HepG2 (cell line): Measurements from ENCODE around the gene RASSF8. TPM values are rescaled to one million over a fixed set of nuclear protein-coding genes. Genes with fewer than 3 reads are reported as not detected.

Source experiments
- ATAC-seq: fragments of 200-7000 bp; cut with Tn5 transposase; 3 replicates; pipeline ENCODE4 v1.9.1; 2020; ENCODE audit warnings: mild to moderate bottlenecking, moderate library complexity
- BruUV-seq: library from RNA; stranded (reverse); fragments of 400-500 nt; replicated peaks from 2 replicates; lab custom pipeline; 2021; lab: Mats Ljungman, UMichigan
- CTCF ChIA-PET: fragments of 300-600 bp; formaldehyde crosslinking; extraction: SDS; loops from one replicate; lab custom pipeline; 2021; ENCODE audit warnings: low total read pairs, inconsistent platforms, low intra/inter-chr PET ratio; lab: Yijun Ruan, JAX
- POLR2A ChIA-PET: fragments of 350-600 bp; sonication (Branson Sonifier 250); formaldehyde crosslinking; loops from one replicate; lab custom pipeline; 2020; ENCODE audit warnings: antibody characterized with exemption, inconsistent platforms; lab: Yijun Ruan, JAX
- DNase-seq: peaks from one replicate; pipeline ENCODE4 v3.0.0-alpha.2; 2015; ENCODE audit warnings: low spot score
- FAIRE-seq: peaks from 3 replicates; lab custom pipeline; 2011; peaks lifted over from hg19 to GRCh38; lab: Jason Lieb, UNC
- H2AFZ ChIP-seq: one replicate; pipeline ENCODE4 v1.6.1; 2011; ENCODE audit warnings: low read length, inconsistent platforms
- H3K27ac ChIP-seq: fragments of 300-600 bp; 3 replicates; pipeline ENCODE4 v1.8.0; 2011; ENCODE audit warnings: mixed run types, mild to moderate bottlenecking, mixed read lengths, low read length, inconsistent platforms; ENCODE audit not compliant: insufficient read depth; ENCODE audit errors: extremely low read length
- H3K27me3 ChIP-seq, 2 experiments: fragments of 200-600 bp in 1 of 2; 2 replicates in 1 of 2; 3 replicates in 1 of 2; pipeline versions ENCODE4 v1.6.0 to v1.8.0; 2011; ENCODE audit warnings: low read length in 2 of 2, mild to moderate bottlenecking in 2 of 2, moderate library complexity in 2 of 2, inconsistent platforms in 1 of 2; ENCODE audit not compliant: insufficient read depth in 2 of 2, control insufficient read depth in 1 of 2
- H3K36me3 ChIP-seq, 2 experiments: fragments of 200-600 bp in 1 of 2; replicated peaks in 1 of 2; 2 replicates in 1 of 2; 3 replicates in 1 of 2; pipeline versions ENCODE4 v1.5.1 to v1.8.0; 2011; ENCODE audit warnings: low read length in 2 of 2, inconsistent platforms in 1 of 2; ENCODE audit not compliant: insufficient read depth in 2 of 2, control insufficient read depth in 1 of 2
- H3K4me1 ChIP-seq: 2 replicates; pipeline ENCODE4 v1.5.1; 2012; ENCODE audit warnings: low read length, inconsistent platforms; ENCODE audit not compliant: insufficient read depth
- H3K4me2 ChIP-seq: 2 replicates; pipeline ENCODE4 v1.6.0; 2011; ENCODE audit warnings: low read depth, low read length, inconsistent platforms
- H3K4me3 ChIP-seq, 3 experiments: fragments of 200-600 bp in 1 of 3; sonication (generic), shearing (Covaris generic) in 1 of 3; replicated peaks in 1 of 3; 2 replicates each; pipeline ENCODE4 v1.5.1; 2011 to 2016; ENCODE audit warnings: low read length in 3 of 3, inconsistent platforms in 2 of 3, low read depth in 2 of 3, mild to moderate bottlenecking in 2 of 3, control low read depth in 1 of 3, mixed read lengths in 1 of 3; ENCODE audit not compliant: insufficient read depth in 1 of 3
- H3K79me2 ChIP-seq: one replicate; pipeline ENCODE4 v1.6.1; 2011; ENCODE audit warnings: low read length, inconsistent platforms; ENCODE audit not compliant: insufficient read depth
- H3K9ac ChIP-seq: 2 replicates; pipeline ENCODE4 v1.6.0; 2011; ENCODE audit warnings: mild to moderate bottlenecking, low read depth, low read length, inconsistent platforms; ENCODE audit not compliant: insufficient read depth
- H3K9me3 ChIP-seq: 2 replicates; pipeline ENCODE4 v1.5.1; 2012; ENCODE audit warnings: mild to moderate bottlenecking, low read length
- H4K20me1 ChIP-seq: 2 replicates; pipeline ENCODE4 v1.6.0; 2011; ENCODE audit warnings: inconsistent platforms, mild to moderate bottlenecking, low read length, moderate library complexity; ENCODE audit not compliant: insufficient read depth
- CBX5 ChIP-seq: sonication (generic); formaldehyde crosslinking; IDR thresholded peaks from 2 replicates; pipeline ENCODE4 v1.4.0; 2020; ENCODE audit warnings: missing genetic modification reagents, borderline replicate concordance
- HNRNPUL1 ChIP-seq: fragments of 200-400 bp; formaldehyde crosslinking; IDR thresholded peaks from 2 replicates; pipeline ENCODE4 v1.6.1; 2017; ENCODE audit warnings: low read depth, mild to moderate bottlenecking, low read length, moderate library complexity
- HOXA5 ChIP-seq: sonication (generic); formaldehyde crosslinking; IDR thresholded peaks from 2 replicates; pipeline ENCODE4 v1.4.0; 2020; ENCODE audit warnings: missing genetic modification reagents
- PITX1 ChIP-seq: sonication (generic); formaldehyde crosslinking; IDR thresholded peaks from 2 replicates; pipeline ENCODE4 v1.5.1; 2020; ENCODE audit warnings: mild to moderate bottlenecking, missing genetic modification reagents
- POLR2AphosphoS5 ChIP-seq: IDR thresholded peaks from 2 replicates; pipeline ENCODE4 v1.6.1; 2012; ENCODE audit warnings: low read depth, low read length
- REPIN1 ChIP-seq: sonication (generic); formaldehyde crosslinking; IDR thresholded peaks from 2 replicates; pipeline ENCODE4 v1.8.0; 2022; ENCODE audit warnings: missing genetic modification reagents, low read depth, mild to moderate bottlenecking, borderline replicate concordance
- RORA ChIP-seq: sonication (generic); formaldehyde crosslinking; IDR thresholded peaks from 2 replicates; pipeline ENCODE4 v1.5.0; 2020; ENCODE audit warnings: mild to moderate bottlenecking, missing genetic modification reagents, moderate library complexity
- SMAD1 ChIP-seq: sonication (generic); formaldehyde crosslinking; IDR thresholded peaks from 2 replicates; pipeline ENCODE4 v1.4.0; 2020; ENCODE audit warnings: missing genetic modification reagents, low read depth, mild to moderate bottlenecking, borderline replicate concordance
- THAP11 ChIP-seq: IDR thresholded peaks from 2 replicates; pipeline ENCODE4 v1.6.1; 2016; ENCODE audit warnings: missing biosample characterization, missing genetic modification reagents
- ZNF180 ChIP-seq: sonication (generic); formaldehyde crosslinking; IDR thresholded peaks from 2 replicates; pipeline ENCODE4 v1.4.0; 2020; ENCODE audit warnings: low read depth, missing genetic modification reagents, borderline replicate concordance
- ZNF543 ChIP-seq: sonication (generic); formaldehyde crosslinking; IDR thresholded peaks from 2 replicates; pipeline ENCODE4 v1.4.0; 2020; ENCODE audit warnings: mild to moderate bottlenecking, missing genetic modification reagents
- ZNF607 ChIP-seq: sonication (generic); formaldehyde crosslinking; IDR thresholded peaks from 2 replicates; pipeline ENCODE4 v1.5.1; 2020; ENCODE audit warnings: missing genetic modification reagents, mild to moderate bottlenecking, borderline replicate concordance
- ZNF644 ChIP-seq: IDR thresholded peaks from 2 replicates; pipeline ENCODE4 v1.6.1; 2016; ENCODE audit warnings: low read depth
- ZNF670 ChIP-seq: sonication (generic); formaldehyde crosslinking; IDR thresholded peaks from 2 replicates; pipeline ENCODE4 v1.8.0; 2022; ENCODE audit warnings: mild to moderate bottlenecking, missing genetic modification reagents, borderline replicate concordance
- ZNF768 ChIP-seq: sonication (generic); formaldehyde crosslinking; IDR thresholded peaks from 2 replicates; pipeline ENCODE4 v1.4.0; 2020; ENCODE audit warnings: missing genetic modification reagents
- WGBS: methylation state at CpG from one replicate; pipeline ENCODE4 v1.1.6; 2017; ENCODE audit warnings: low lambda C conversion rate; 5-methylcytosine and 5-hydroxymethylcytosine counted together
- in situ Hi-C: cut with HindIII; loops from 2 replicates; pipeline ENCODE4 v1.10.0; 2017; ENCODE audit warnings: low pct_unique_long_range_greater_than_20kb; ENCODE audit not compliant: extremely low pct_ligation_motif_present
- intact Hi-C: fragments of 100-400 bp; cut with micrococcal nuclease; formaldehyde crosslinking; loops from one replicate; pipeline ENCODE4 v1.10.0; 2022; ENCODE audit not compliant: unreplicated experiment
- polyA plus RNA-seq, 8 experiments: library from polyadenylated mRNA; depleted of rRNA in 3 of 8; stranded (reverse) in 7 of 8; unstranded in 1 of 8; fragments of >200 nt; fragmentation: Illumina TruSeq in 4 of 8; extraction: Trizol in 4 of 8; gene quantifications; 2 replicates each; pipeline versions ENCODE4 v1.2.1 to v1.2.3, GENCODE V29; 2011 to 2016; ENCODE audit warnings: low read depth in 4 of 8, missing spikeins in 1 of 8, mixed read lengths in 1 of 8; ENCODE audit not compliant: insufficient read depth in 1 of 8
- total RNA-seq, 5 experiments: library from RNA; depleted of rRNA; stranded (reverse); fragments of >200 nt; fragmentation: Illumina TruSeq; extraction: Trizol; gene quantifications; 2 replicates each; pipeline ENCODE4 v1.2.3, GENCODE V29; 2016; ENCODE audit warnings: low read depth in 1 of 5
- TF ChIP-seq, protein P1 (sequence below): sonication (generic); formaldehyde crosslinking; IDR thresholded peaks from 2 replicates; pipeline ENCODE4 v1.4.0; 2020; ENCODE audit warnings: missing genetic modification reagents, mild to moderate bottlenecking, borderline replicate concordance
- TF ChIP-seq, protein P2 (sequence below): sonication (generic); formaldehyde crosslinking; IDR thresholded peaks from 2 replicates; pipeline ENCODE4 v1.5.0; 2020; ENCODE audit warnings: missing genetic modification reagents, mild to moderate bottlenecking, borderline replicate concordance

RASSF8 gene
- total and polyA plus RNA-seq, 2 of the 13 experiments (the other 11 are each of a cell fraction or from before 2014, with no cell fraction given) = 0.82 to 9.2 TPM

DNA sequence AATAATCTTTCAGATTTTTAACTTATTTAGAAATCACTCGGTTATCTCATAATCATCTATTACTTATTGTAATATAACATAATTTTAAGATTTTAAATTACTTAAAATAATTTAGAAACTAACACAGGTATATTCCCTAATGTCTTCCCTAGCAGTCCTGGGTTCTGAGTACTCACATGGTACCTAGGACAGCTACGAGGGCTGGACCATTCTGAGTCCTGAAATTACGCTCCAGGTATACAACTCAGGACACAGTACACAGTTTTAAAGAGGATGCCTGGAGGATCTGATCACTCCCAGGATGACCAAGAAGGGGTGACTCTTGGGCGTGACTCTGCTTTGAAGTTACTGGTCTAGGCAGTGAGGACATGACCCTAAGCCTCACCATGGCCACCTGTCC is 9.1 kb upstream of the RASSF8 start:
- H2AFZ ChIP-seq = no peak overlapping the region
- CTCF ChIA-PET = no interaction called here
- H3K36me3 ChIP-seq = no peaks in the 10 kb centered on the region
- H4K20me1 ChIP-seq = no peaks in the 10 kb centered on the region
- no peak for FAIRE-seq
- TF ChIP-seq POLR2AphosphoS5 (no peak), RORA (CRISPR knock-in tag) (no peak), HNRNPUL1 (no peak), PITX1 (CRISPR knock-in tag) (no peak), ZNF768 (CRISPR knock-in tag) (no peak), REPIN1 (CRISPR knock-in tag) (no peak), CBX5 (no peak), SMAD1 (CRISPR knock-in tag) (no peak), ZNF607 (CRISPR knock-in tag) (no peak), HOXA5 (CRISPR knock-in tag) (no peak), ZNF543 (CRISPR knock-in tag) (no peak), ZNF180 (CRISPR knock-in tag) (no peak), ZNF644 (CRISPR knock-in tag) (no peak), ZNF670 (CRISPR knock-in tag) (no peak), THAP11 (CRISPR knock-in tag) (no peak)
- TF ChIP-seq, protein P1, sequence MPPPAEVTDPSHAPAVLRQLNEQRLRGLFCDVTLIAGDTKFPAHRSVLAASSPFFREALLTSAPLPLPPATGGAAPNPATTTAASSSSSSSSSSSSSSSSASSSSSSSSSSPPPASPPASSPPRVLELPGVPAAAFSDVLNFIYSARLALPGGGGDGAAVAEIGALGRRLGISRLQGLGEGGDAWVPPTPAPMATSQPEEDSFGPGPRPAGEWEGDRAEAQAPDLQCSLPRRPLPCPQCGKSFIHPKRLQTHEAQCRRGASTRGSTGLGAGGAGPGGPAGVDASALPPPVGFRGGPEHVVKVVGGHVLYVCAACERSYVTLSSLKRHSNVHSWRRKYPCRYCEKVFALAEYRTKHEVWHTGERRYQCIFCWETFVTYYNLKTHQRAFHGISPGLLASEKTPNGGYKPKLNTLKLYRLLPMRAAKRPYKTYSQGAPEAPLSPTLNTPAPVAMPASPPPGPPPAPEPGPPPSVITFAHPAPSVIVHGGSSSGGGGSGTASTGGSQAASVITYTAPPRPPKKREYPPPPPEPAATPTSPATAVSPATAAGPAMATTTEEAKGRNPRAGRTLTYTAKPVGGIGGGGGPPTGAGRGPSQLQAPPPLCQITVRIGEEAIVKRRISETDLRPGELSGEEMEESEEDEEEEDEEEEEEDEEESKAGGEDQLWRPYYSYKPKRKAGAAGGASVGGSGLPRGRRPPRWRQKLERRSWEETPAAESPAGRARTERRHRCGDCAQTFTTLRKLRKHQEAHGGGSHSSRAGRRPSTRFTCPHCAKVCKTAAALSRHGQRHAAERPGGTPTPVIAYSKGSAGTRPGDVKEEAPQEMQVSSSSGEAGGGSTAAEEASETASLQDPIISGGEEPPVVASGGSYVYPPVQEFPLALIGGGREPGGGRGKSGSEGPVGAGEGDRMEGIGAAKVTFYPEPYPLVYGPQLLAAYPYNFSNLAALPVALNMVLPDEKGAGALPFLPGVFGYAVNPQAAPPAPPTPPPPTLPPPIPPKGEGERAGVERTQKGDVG (CRISPR knock-in tag) = no peak
- TF ChIP-seq, protein P2, sequence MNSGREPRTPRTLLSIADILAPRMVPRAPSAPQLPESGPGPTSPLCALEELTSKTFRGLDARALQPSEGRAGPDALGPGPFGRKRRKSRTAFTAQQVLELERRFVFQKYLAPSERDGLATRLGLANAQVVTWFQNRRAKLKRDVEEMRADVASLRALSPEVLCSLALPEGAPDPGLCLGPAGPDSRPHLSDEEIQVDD (CRISPR knock-in tag) = no peak
- no peak overlapping the region for H3K9ac ChIP-seq
- 63% methylated on average over 4 of the region's 4 CpGs for WGBS
- in situ Hi-C loops (no loop called here), intact Hi-C loops (no loop called here)
- no peak overlapping the region for H3K4me3 ChIP-seq
- H3K27me3 ChIP-seq = no peaks in the 10 kb centered on the region
- no peaks in the 10 kb centered on the region for H3K9me3 ChIP-seq
- POLR2A ChIA-PET = no interaction called here
- H3K4me1 ChIP-seq = no peaks in the 10 kb centered on the region
- H3K27ac ChIP-seq = no peak overlapping the region
- no peak for DNase-seq
- BruUV-seq = no TSS peak
- no peak overlapping the region for H3K4me2 ChIP-seq
- H3K79me2 ChIP-seq = no peaks in the 10 kb centered on the region
- no peak for ATAC-seq
